ENCODE measurements around the gene CSNK1A1L.

CSNK1A1L gene

DNA sequence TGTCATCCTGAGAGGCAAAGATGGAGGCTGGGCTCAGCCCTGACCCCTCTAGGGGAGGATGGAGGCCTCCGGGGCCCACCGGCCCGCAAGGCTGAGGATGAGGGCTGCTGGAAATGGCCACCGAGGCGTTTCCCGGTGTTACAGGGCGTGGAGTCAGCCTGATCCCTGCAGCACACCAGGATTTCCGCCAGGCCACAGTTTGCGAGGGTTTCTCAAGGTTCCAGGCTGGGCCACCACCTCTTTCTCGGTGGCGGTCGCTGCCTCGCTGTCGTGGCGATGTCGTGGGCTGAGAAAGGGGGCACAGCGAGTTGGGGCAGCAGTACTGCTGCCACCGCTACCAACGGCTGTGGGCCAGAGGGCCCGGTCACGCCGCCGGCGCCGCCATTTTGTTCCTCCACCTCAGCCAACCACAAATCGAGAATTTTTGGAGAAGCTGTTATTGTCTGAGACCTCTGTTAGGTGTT is at the start of gene CSNK1A1L:
CSNK1A1L (minus strand) TSS at position 414 of the 464 bp plus-strand sequence; CDS start at position 6, 408 bp downstream.
- no peak for DNase-seq (ENCODE audit: low spot score)

- no peak for DNase-seq (ENCODE audit: low spot score)
These were observed 43.9 kb upstream of the CSNK1A1L start for GRCh38 chr13:37149380-37149779.

GRCh38 chr13:37148501-37148900 is 43.0 kb upstream of the CSNK1A1L start:
- no peak for DNase-seq (ENCODE audit: low spot score)

DNA sequence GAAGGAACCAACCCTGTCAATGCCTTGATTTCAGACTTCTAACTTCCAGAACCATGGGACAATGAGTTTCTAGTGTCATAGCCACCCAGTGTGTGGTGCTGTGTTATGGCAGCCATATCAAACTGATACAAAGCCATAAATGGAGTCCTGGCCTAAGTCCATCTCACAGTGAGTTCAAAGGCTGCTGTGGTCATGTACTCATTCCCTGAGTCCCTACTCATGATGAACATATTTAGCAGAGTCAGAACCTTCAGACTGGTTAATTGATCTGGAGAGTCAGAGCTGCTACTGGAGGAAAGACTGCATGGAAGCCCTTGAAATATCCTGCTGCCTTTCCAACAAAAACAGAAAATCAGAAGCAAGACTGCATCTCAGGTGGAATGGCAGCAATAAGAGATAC is 39.2 kb upstream of the CSNK1A1L start:
- DNase-seq (ENCODE audit: low spot score): no peak

- DNase-seq (ENCODE audit: low spot score): no peak
These were observed 38.4 kb upstream of the CSNK1A1L start for GRCh38 chr13:37143911-37144310.

DNA sequence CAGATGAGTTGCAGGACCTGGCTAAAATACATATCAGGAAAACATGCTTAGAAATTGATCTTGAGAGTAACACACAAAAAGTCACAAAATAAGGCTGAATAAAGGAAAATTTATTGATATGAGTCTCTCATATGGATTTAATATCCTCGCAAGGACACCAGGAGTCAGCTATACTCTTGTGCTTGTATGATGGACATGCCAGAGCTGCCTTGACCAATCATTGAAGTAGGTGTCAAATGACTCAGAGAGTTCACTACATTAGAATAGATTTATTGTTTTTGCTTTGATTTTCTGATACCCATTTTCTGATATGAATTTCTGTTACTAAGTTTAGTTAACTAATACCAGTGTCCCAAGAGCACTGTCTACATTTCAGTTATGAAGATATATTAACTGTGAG is 37.4 kb upstream of the CSNK1A1L start:
- DNase-seq (ENCODE audit: low spot score): no peak

GRCh38 chr13:37141011-37141410 is 35.5 kb upstream of the CSNK1A1L start:
- no peak for DNase-seq (ENCODE audit: low spot score)

- DNase-seq (ENCODE audit: low spot score): peak; percentile 27
These were observed 33.9 kb upstream of the CSNK1A1L start for GRCh38 chr13:37139356-37139755.

GRCh38 chr13:37138926-37139325 is 33.5 kb upstream of the CSNK1A1L start:
- peak; percentile 24 for DNase-seq (ENCODE audit: low spot score)

- DNase-seq (ENCODE audit: low spot score): no peak
These were observed 32.7 kb upstream of the CSNK1A1L start for GRCh38 chr13:37138169-37138568.

DNA sequence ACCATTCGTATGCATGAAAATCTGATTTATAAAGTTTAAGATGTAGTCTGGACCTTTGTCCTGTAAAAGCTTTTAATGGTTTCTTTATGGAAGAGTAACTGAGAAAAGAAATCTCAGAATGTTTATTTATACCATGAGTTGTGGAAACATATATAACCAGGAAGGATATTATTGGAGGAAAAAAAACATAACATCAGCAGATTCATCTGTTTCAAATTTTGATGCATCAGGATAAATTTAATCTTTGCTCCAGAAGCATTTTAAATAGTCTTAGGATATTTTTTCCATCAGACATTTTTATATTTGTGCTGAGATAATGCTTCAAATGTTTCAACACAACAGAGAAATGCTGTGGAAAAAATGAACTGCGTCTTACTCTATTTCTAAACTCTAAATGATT is 31.2 kb upstream of the CSNK1A1L start:
- no peak for DNase-seq (ENCODE audit: low spot score)

GRCh38 chr13:37136187-37136586 is 30.7 kb upstream of the CSNK1A1L start:
- peak; percentile 16 for DNase-seq (ENCODE audit: low spot score)

DNA sequence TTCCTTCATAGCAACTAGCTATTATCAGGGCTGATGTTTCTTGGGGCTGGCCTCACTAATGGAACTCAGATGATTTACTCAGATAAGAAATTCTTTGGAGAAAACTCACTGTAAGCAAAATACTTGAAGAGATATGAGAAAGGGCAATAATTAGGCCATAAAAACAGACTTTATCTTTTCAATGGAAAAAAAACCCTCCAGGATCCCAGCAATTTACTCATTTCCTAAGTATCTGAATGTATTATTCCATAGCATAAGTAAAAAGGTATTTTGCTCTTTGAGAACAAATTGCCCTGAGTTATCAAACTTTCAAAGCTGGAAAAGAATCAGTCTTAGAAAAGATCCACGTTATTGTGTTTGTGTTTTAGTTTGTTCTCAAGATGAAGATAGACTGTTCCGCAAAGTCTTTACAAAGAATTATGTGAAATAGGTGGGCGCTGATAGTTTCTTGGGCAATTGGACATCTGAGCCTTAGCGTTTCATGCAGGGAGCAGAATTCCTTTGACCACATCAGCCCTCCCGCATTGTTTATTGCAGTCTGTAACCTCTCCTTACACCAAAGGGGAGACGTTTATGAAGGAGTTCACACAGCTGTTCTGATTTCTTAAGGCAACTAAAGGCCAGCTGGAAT is 29.1 kb upstream of the CSNK1A1L start:
- DNase-seq (ENCODE audit: low spot score): peak; percentile 57

DNA sequence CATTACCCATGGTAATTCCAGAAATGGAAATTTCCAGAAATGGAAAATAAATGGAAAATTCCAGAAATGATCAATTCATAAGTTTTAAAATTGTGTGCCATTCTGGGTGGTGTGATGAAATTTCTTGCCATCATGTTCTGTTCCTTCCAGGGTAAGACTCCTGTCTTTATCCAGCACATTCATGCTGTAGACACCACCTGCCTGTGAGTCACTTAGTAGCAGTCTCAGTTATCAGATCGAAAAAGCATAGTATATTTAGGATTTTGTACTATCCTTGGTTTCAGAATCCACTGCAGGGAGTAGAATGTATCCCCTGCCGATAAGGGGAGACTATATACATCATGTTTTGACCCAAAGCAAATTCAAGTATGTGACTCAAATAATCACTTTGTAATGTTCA is 26.7 kb upstream of the CSNK1A1L start:
- DNase-seq (ENCODE audit: low spot score): no peak

DNA sequence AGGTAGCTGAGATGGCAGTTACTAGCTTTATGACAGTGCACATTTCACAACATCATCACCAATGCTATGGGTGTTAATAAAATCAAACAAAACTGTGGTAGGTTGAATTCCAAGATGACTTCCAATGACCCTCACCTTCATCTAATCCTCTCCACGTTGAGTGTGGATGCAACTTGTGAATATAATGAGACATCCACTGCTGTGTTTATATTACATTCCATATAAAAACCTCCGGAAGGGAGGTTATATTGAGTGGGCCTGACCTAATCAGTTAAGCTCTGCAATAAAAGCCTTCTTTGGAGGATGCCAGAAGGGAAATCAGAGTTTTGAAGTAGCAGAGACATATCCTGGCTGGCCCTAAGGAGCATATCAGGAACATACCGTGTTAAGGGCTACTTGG is 25.6 kb upstream of the CSNK1A1L start:
- DNase-seq (ENCODE audit: low spot score): no peak

- no peak for DNase-seq (ENCODE audit: low spot score)
These were observed 24.4 kb upstream of the CSNK1A1L start for GRCh38 chr13:37129866-37130265.

DNA sequence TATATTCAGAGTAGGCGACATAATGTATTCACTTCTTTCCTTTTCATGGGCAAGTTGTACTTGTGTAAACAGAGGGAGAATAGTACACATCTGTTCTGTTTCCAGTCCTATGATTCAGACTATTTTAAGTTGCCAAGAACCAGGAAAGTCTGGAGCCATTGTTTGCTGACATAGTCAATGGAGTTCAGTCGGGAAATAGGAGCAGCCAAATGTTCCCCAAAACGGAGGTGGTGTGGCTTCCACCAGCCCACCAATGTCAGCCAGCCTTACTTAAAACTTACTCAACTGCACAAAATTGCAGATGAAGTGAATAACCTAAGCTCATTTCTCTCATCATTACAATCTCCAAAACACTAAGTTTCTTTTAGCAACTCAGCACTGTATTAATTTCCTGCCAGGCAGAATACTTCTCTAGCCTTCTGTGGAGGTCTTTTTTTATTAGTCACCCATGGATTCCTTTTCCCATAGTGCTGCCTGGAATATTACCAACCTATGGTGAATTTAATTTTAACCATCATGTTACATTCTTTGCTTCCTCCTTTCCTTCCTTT is 22.3 kb upstream of the CSNK1A1L start:
- peak; percentile 62 for DNase-seq (ENCODE audit: low spot score)

- no peak for DNase-seq (ENCODE audit: low spot score)
These were observed 17.9 kb upstream of the CSNK1A1L start for GRCh38 chr13:37123337-37123736.

DNA sequence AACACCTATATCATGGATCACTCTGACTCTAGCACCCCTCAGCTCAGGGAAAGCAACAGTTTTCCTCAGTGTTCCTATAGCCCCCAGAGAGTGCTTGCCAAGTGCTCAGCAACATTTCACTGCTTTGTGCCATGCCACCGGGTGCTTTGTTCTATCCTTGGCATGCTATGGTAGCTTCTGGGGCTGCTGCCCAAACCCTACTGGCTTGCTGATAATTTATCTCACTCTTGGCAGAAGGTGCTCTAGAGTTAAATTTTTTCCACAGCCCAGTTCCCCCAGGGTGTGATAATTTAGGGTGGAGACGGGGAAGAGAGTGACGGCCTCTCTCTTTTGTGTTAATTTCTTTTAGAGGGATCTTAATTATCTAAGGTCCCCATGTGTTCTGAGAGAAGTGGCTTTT is 12.6 kb upstream of the CSNK1A1L start:
- DNase-seq (ENCODE audit: low spot score): no peak

DNA sequence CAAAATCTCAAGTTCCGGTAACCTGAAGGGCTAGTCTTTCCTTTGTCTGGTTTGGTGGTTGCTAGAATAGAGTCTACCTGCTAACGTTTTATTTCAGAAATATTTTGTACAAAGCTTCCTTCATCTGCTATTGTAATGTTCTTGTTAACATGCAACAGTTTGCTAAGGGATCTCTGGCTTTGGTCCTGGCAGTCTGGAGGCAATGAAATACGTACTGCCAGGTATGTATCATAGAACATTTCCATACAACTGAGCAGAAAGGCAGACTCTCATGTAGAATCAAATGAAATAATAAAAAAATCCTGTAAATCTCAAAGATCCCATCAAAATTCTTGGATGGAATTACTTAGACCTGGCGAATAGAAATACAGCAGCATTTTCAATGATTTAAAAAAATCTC is 8.8 kb upstream of the CSNK1A1L start:
- DNase-seq (ENCODE audit: low spot score): no peak

GRCh38 chr13:37113534-37113933 is 8.1 kb upstream of the CSNK1A1L start:
- DNase-seq (ENCODE audit: low spot score): no peak

DNA sequence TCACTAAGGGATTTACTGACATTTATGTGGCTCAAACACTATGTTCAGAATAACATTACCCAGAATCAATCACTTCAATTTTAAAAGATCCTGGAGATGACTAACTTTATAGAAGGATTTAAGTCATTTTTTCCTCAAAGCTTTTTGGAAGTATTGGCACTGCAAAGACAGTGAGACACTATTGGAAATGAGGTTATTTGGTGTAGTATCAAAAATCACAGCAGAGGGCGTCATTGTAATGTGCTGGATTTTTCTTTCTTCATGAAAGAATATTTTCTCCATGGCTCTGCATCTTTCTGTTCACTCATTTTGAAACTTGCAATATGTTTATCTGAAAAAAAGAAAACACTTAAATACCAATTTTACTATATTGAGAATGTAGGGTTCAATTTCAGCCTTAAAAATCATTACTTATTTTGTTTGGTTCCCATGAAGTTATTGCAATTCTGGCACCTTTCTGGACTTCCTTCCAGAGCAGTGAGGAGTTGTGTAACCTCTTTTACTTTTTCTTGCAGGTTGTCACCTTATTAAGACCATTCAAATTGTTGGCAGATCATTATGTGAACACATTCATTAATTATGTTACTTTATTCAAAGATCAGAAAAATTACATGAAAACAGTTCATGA is 3.7 kb upstream of the CSNK1A1L start:
- peak; percentile 47 for DNase-seq (ENCODE audit: low spot score)

DNA sequence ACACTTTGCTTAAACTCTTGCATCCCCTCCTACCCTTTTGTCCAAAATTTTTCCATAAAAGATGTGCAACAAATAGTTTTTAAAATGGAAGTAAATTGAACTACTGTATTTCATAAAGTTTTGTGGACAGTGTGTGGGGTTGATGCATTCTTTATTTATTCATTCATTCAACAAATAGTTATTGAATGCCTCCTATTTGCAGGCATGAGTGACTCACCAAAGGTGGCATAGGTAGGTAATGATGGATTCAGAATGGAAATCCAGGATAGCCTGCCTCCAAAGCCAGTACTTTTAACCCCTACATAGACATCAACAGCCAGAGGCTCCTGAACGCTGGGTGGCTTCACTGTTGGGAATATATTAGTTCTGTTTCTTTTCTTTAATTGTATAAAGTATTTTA is 2.4 kb upstream of the CSNK1A1L start:
- DNase-seq (ENCODE audit: low spot score): no peak

GRCh38 chr13:37107456-37107855 is 2.0 kb upstream of the CSNK1A1L start:
- no peak for DNase-seq (ENCODE audit: low spot score)

Measured in GM03348 (cell line).